Testis (tissue), 2 donors: ENCODE data around the gene SLC22A12.

Source experiments
- CTCF ChIP-seq, 3 experiments: fragments of 450-650 bp in 2 of 3; fragments of 200-600 bp in 1 of 3; sonication (generic) in 1 of 3; IDR thresholded peaks; one replicate each; pipeline ENCODE4 v1.5.1; 2016 to 2019; ENCODE audit warnings: antibody characterized with exemption in 3 of 3, mild to moderate bottlenecking in 2 of 3, moderate library complexity in 1 of 3
- POLR2A ChIP-seq: fragments of 450-650 bp; IDR thresholded peaks from one replicate; pipeline ENCODE4 v1.6.1; 2017; ENCODE audit warnings: antibody characterized with exemption, mild to moderate bottlenecking, moderate library complexity

DNA sequence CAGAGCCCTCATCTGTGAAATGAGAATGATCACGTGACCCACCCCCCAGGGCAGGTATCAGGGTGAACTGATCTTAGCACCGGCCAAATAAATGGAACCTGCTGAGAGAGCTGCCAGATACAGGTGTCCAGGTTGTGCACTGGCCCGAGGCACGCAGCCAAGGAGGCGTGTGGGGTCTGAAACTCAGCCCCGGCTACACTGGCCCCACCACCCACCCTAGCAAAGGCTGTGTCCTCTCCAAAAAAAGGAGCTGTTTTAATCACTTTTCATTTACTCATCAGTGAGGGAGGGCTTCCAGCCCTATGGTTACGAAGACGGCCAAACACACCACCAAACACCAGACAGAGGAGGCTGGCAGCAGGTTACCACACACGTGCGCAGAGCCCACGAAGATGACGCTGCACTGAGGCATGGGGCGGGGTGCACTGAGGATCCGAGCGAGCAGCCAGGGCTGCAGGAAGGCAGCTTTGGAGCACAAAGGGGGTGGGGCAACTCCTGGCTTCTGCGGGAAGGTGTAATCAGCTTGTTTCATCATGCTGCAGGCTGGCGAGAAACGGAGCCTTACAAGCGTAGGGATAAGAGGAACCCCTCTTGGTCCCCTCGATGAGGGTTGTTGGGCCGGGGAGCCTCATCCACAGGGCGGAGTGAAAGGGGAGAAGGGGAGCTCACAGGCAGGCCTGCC, 19.5 kb upstream of the SLC22A12 start:
- TF ChIP-seq CTCF (IDR thresholded peaks at IDR 0.05) (no peak), POLR2A (no peak)
